ENCODE results near the gene KCND3. TPM values are rescaled to one million over a fixed set of nuclear protein-coding genes. Genes with fewer than 3 reads are reported as not detected.

The KCND3 gene
- total RNA-seq, 1 experiment from 2014 or later, result 0.15 TPM

GRCh38 chr1:111836111-111836510 lies 153.4 kb downstream of the KCND3 start:
- no peak overlapping the region for H3K56ac ChIP-seq (ENCODE audit: insufficient read length, low read depth, low read length)
- H2BK120ac ChIP-seq (ENCODE audit: low read depth, low read length, poor library complexity, severe bottlenecking), result no peak overlapping the region
- no peak for DNase-seq
- no peak overlapping the region for H3K9ac ChIP-seq (ENCODE audit: extremely low read depth, insufficient read length, low read length)
- H3K9me3 Mint-ChIP-seq, result no peaks in the 10 kb centered on the region
- no peak overlapping the region for H3T11ph ChIP-seq (ENCODE audit: low read length)
- H3K23me2 ChIP-seq (ENCODE audit: insufficient read length, low read depth, low read length, poor library complexity, severe bottlenecking), result no peaks in the 10 kb centered on the region
- H3K9me3 ChIP-seq (ENCODE audit: control insufficient read depth, low read depth, low read length), result no peaks in the 10 kb centered on the region
- H3K4me1 ChIP-seq (ENCODE audit: insufficient read depth, low read length), result no peaks in the 10 kb centered on the region
- peaks cover 6% of the 10 kb centered on the region for H3K27me3 Mint-ChIP-seq (ENCODE audit: low read depth)
- no peak overlapping the region for H2BK5ac ChIP-seq (ENCODE audit: insufficient read length, low read length)
- no peaks in the 10 kb centered on the region for H3K79me1 ChIP-seq (ENCODE audit: insufficient read depth, low read depth, low read length, poor library complexity, severe bottlenecking)
- no peak overlapping the region for H3K23ac ChIP-seq (ENCODE audit: insufficient read length, low read depth, low read length)
- no peak overlapping the region for H3K18ac ChIP-seq (ENCODE audit: insufficient read length, low read depth, low read length)
- H3K79me2 ChIP-seq (ENCODE audit: insufficient read depth, low read length), result no peaks in the 10 kb centered on the region
- TF ChIP-seq CTCF (conservative IDR thresholded peaks at IDR 0.05), result no peak
- no peak overlapping the region for H2BK15ac ChIP-seq (ENCODE audit: low read depth, low read length)
- no peak overlapping the region for H4K8ac ChIP-seq (replicated peaks; ENCODE audit: insufficient read length, low read depth, low read length)
- H2BK12ac ChIP-seq (ENCODE audit: insufficient read length, low read depth, low read length), result no peak overlapping the region
- H3K4ac ChIP-seq (ENCODE audit: low read depth, low read length), result no peak overlapping the region
- WGBS (ENCODE audit: extremely low coverage, insufficient read length, low lambda C conversion rate), result no CpG with 5 or more reads among the region's 7 CpGs
- H2AK5ac ChIP-seq (ENCODE audit: insufficient read length, low read length), result no peak overlapping the region
- H4K20me1 ChIP-seq (ENCODE audit: control insufficient read depth, insufficient read depth, insufficient read length), result no peaks in the 10 kb centered on the region
- no peak overlapping the region for H3K14ac ChIP-seq (ENCODE audit: insufficient read depth, low read length)
- no peaks in the 10 kb centered on the region for H3K27me3 ChIP-seq (ENCODE audit: insufficient read depth, low read length)
- no peak overlapping the region for H4K5ac ChIP-seq (ENCODE audit: insufficient read length, low read depth, low read length)
- no peak overlapping the region for H3K27ac ChIP-seq (ENCODE audit: insufficient read length, low read depth, low read length)
- H3K4me3 Mint-ChIP-seq, result no peak overlapping the region
- no peak overlapping the region for H4K91ac ChIP-seq (ENCODE audit: insufficient read length, low read depth, low read length)
- H3K4me2 ChIP-seq (ENCODE audit: insufficient read depth, insufficient read length, low read length), result no peak overlapping the region
- no peaks in the 10 kb centered on the region for H3K36me3 Mint-ChIP-seq (ENCODE audit: insufficient read depth in 1 of 3, low read depth in 3 of 3)
- H3K27ac Mint-ChIP-seq, result no peak overlapping the region
- no peak overlapping the region for H2AFZ ChIP-seq (ENCODE audit: low read length)
- no peak overlapping the region for H2BK20ac ChIP-seq (ENCODE audit: low read depth, low read length, poor library complexity, severe bottlenecking)
- H3K4me1 Mint-ChIP-seq, result peaks cover 5% of the 10 kb centered on the region in 2 experiments

Measured in H9 (cell line).